Loucy (cell line): Measurements from ENCODE around the gene PROSER3.

Experiments
- H2AFZ ChIP-seq: fragments of 200-600 bp; sonication (generic); 2 replicates; pipeline ENCODE4 v1.6.0; 2016; ENCODE audit warnings: antibody characterized with exemption, mild to moderate bottlenecking, low read length, moderate library complexity
- H3F3A ChIP-seq: fragments of 200-600 bp; 2 replicates; pipeline ENCODE4 v1.6.0; 2016; ENCODE audit warnings: antibody characterized with exemption, low read depth, mild to moderate bottlenecking
- H3K27me3 ChIP-seq: fragments of 200-600 bp; sonication (generic); 2 replicates; pipeline ENCODE4 v1.6.1; 2014; ENCODE audit warnings: low read length, mild to moderate bottlenecking; ENCODE audit not compliant: insufficient read depth, poor library complexity, severe bottlenecking
- H3K36me3 ChIP-seq: fragments of 200-600 bp; sonication (generic); 2 replicates; pipeline ENCODE4 v1.6.1; 2016; ENCODE audit warnings: low read length; ENCODE audit not compliant: insufficient read depth
- H3K4me1 ChIP-seq: fragments of 200-600 bp; sonication (generic); 2 replicates; pipeline ENCODE4 v1.5.1; 2014; ENCODE audit warnings: low read length, mild to moderate bottlenecking; ENCODE audit not compliant: insufficient read depth, poor library complexity, severe bottlenecking
- H3K4me2 ChIP-seq: fragments of 200-600 bp; sonication (generic); 2 replicates; pipeline ENCODE4 v1.6.0; 2014; ENCODE audit warnings: antibody characterized with exemption, low read length, low read depth, mild to moderate bottlenecking; ENCODE audit not compliant: poor library complexity, severe bottlenecking
- H3K4me3 ChIP-seq: fragments of 200-600 bp; sonication (generic); 2 replicates; pipeline ENCODE4 v1.5.1; 2014; ENCODE audit warnings: low read length, mild to moderate bottlenecking, mixed read lengths; ENCODE audit not compliant: poor library complexity, severe bottlenecking
- H3K79me2 ChIP-seq: fragments of 200-600 bp; sonication (generic); 2 replicates; pipeline ENCODE4 v1.6.1; 2014; ENCODE audit warnings: low read length; ENCODE audit not compliant: insufficient read depth
- H3K9ac ChIP-seq: fragments of 200-600 bp; sonication (generic); 2 replicates; pipeline ENCODE4 v1.6.0; 2014; ENCODE audit warnings: mild to moderate bottlenecking, low read depth, low read length, moderate library complexity; ENCODE audit not compliant: poor library complexity, severe bottlenecking
- H3K9me2 ChIP-seq: fragments of 200-600 bp; sonication (generic); replicated peaks from 2 replicates; pipeline ENCODE4 v1.6.1; 2016; ENCODE audit warnings: low read depth, low read length, mixed read lengths
- H3K9me3 ChIP-seq: fragments of 200-600 bp; sonication (generic); 2 replicates; pipeline ENCODE4 v1.6.1; 2014; ENCODE audit warnings: mild to moderate bottlenecking, antibody characterized with exemption, low read length, low read depth; ENCODE audit not compliant: insufficient read depth
- H4K20me1 ChIP-seq: fragments of 200-600 bp; sonication (generic); 2 replicates; pipeline ENCODE4 v1.6.0; 2014; ENCODE audit warnings: antibody characterized with exemption, low read length, mild to moderate bottlenecking; ENCODE audit not compliant: insufficient read depth, poor library complexity, severe bottlenecking
- EZH2phosphoT487 ChIP-seq: fragments of 200-600 bp; IDR thresholded peaks from 2 replicates; pipeline ENCODE4 v1.6.1; 2018; ENCODE audit warnings: antibody characterized with exemption, mild to moderate bottlenecking, moderate library complexity, borderline replicate concordance
- TF ChIP-seq, protein P1 (sequence below): fragments of 200-600 bp; sonication (generic); conservative IDR thresholded peaks from 2 replicates; pipeline ENCODE4 v1.5.1; 2014; ENCODE audit warnings: mild to moderate bottlenecking, antibody characterized with exemption, low read length

Gene PROSER3

DNA sequence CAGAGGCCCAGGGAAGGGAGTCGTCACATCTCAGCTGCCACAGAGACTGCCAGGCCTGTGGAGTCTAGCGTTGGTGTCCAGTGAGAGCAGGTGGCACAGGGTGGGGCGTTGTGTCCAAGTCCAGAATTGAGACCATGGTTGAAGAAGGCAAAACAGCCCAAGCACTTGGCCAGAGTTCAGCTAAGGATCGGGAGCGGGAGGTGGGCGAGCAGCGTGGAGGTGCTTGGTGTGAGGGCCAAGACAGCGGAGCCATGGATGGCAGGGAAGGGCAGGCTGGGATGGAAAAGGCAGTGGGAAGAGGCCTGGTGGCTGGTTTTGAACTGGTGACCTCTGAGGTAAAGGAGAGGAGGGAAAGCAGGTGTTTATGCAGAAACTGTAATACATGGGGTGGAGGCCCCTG lies 23.7 kb upstream of the PROSER3 start:
- H3K36me3 ChIP-seq = peaks cover 42% of the 10 kb centered on the region; the same call in 1 of the 2 replicates
- H3K9me3 ChIP-seq = no peaks in the 10 kb centered on the region
- H3F3A ChIP-seq = no peaks in the 10 kb centered on the region
- no peak overlapping the region for H3K4me3 ChIP-seq
- no peaks in the 10 kb centered on the region for H3K9me2 ChIP-seq
- H3K9ac ChIP-seq = no peak overlapping the region
- no peaks in the 10 kb centered on the region for H3K4me1 ChIP-seq
- no peaks in the 10 kb centered on the region for H3K27me3 ChIP-seq
- no peaks in the 10 kb centered on the region for H3K79me2 ChIP-seq
- no peak for TF ChIP-seq EZH2phosphoT487
- TF ChIP-seq, protein P1, sequence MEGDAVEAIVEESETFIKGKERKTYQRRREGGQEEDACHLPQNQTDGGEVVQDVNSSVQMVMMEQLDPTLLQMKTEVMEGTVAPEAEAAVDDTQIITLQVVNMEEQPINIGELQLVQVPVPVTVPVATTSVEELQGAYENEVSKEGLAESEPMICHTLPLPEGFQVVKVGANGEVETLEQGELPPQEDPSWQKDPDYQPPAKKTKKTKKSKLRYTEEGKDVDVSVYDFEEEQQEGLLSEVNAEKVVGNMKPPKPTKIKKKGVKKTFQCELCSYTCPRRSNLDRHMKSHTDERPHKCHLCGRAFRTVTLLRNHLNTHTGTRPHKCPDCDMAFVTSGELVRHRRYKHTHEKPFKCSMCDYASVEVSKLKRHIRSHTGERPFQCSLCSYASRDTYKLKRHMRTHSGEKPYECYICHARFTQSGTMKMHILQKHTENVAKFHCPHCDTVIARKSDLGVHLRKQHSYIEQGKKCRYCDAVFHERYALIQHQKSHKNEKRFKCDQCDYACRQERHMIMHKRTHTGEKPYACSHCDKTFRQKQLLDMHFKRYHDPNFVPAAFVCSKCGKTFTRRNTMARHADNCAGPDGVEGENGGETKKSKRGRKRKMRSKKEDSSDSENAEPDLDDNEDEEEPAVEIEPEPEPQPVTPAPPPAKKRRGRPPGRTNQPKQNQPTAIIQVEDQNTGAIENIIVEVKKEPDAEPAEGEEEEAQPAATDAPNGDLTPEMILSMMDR = no peak
- no peaks in the 10 kb centered on the region for H4K20me1 ChIP-seq
- no peak overlapping the region for H3K4me2 ChIP-seq
- no peak overlapping the region for H2AFZ ChIP-seq

GRCh38 chr19:35734889-35735288 lies 23.1 kb upstream of the PROSER3 start:
- Histone ChIP-seq H3K36me3 (peaks cover 36% of the 10 kb centered on the region; the same call in 1 of the 2 replicates), H3K9ac (no peak overlapping the region), H3K4me2 (no peak overlapping the region), H2AFZ (no peak overlapping the region), H3K4me1 (no peaks in the 10 kb centered on the region), H3K79me2 (no peaks in the 10 kb centered on the region), H3K9me2 (no peaks in the 10 kb centered on the region), H4K20me1 (no peaks in the 10 kb centered on the region), H3K9me3 (no peaks in the 10 kb centered on the region), H3K4me3 (no peak overlapping the region), H3F3A (no peaks in the 10 kb centered on the region), H3K27me3 (no peaks in the 10 kb centered on the region)
- no peak for TF ChIP-seq EZH2phosphoT487
- TF ChIP-seq, protein P1 = no peak

- Histone ChIP-seq H3K9ac (no peak overlapping the region), H3K4me1 (peaks cover 4% of the 10 kb centered on the region), H3K27me3 (no peaks in the 10 kb centered on the region), H3K36me3 (peaks cover 23% of the 10 kb centered on the region; the same call in 1 of the 2 replicates), H3K79me2 (no peaks in the 10 kb centered on the region), H2AFZ (no peak overlapping the region), H3K4me3 (no peak overlapping the region), H3F3A (no peaks in the 10 kb centered on the region), H3K4me2 (no peak overlapping the region), H4K20me1 (no peaks in the 10 kb centered on the region), H3K9me3 (no peaks in the 10 kb centered on the region), H3K9me2 (no peaks in the 10 kb centered on the region)
- TF ChIP-seq EZH2phosphoT487 = no peak
- TF ChIP-seq, protein P1 = 0 out of 2 replicates have a peak, but pooled peaks have one; percentile 17
These were observed 20.8 kb upstream of the PROSER3 start for GRCh38 chr19:35736913-35737886.
